Progenitor cell of endocrine pancreas (in vitro differentiated cells): ENCODE data around the gene MAN2B2. TPM values are rescaled to one million over a fixed set of nuclear protein-coding genes. Genes with fewer than 3 reads are reported as not detected.

Experiments used
- DNase-seq: peaks from one replicate; pipeline ENCODE4 v3.0.0; 2021; ENCODE audit warnings: low spot score; ENCODE audit not compliant: unreplicated experiment
- H3K27ac Mint-ChIP-seq: 2 replicates; pipeline ENCODE4 v1.8.0; 2021; ENCODE audit warnings: mild to moderate bottlenecking, moderate library complexity, mixed read lengths
- H3K27me3 Mint-ChIP-seq: 2 replicates; pipeline ENCODE4 v1.8.0; 2021; ENCODE audit warnings: mixed read lengths
- H3K36me3 Mint-ChIP-seq: 2 replicates; pipeline ENCODE4 v1.8.0; 2022; ENCODE audit warnings: mixed read lengths; ENCODE audit not compliant: insufficient read depth
- H3K4me1 Mint-ChIP-seq: 2 replicates; pipeline ENCODE4 v1.8.0; 2021; ENCODE audit warnings: low read depth, mixed read lengths
- H3K4me3 Mint-ChIP-seq: 2 replicates; pipeline ENCODE4 v1.8.0; 2021; ENCODE audit warnings: low read depth, mild to moderate bottlenecking, moderate library complexity, mixed read lengths
- H3K9me3 Mint-ChIP-seq: 2 replicates; pipeline ENCODE4 v1.8.0; 2021; ENCODE audit warnings: low read depth, mixed read lengths
- total RNA-seq: library from RNA; stranded (reverse); gene quantifications from 2 replicates; pipeline ENCODE4 v1.2.1, GENCODE V29; 2021
- TF ChIP-seq, protein P1 (sequence below): fragments of 200-600 bp; sonication (generic); IDR thresholded peaks from one replicate; pipeline ENCODE4 v1.5.0; 2021; ENCODE audit warnings: antibody characterized with exemption, mild to moderate bottlenecking; ENCODE audit not compliant: unreplicated experiment

Gene MAN2B2
- total RNA-seq, 1 donor from 2014 or later, result 25.4 TPM

DNA sequence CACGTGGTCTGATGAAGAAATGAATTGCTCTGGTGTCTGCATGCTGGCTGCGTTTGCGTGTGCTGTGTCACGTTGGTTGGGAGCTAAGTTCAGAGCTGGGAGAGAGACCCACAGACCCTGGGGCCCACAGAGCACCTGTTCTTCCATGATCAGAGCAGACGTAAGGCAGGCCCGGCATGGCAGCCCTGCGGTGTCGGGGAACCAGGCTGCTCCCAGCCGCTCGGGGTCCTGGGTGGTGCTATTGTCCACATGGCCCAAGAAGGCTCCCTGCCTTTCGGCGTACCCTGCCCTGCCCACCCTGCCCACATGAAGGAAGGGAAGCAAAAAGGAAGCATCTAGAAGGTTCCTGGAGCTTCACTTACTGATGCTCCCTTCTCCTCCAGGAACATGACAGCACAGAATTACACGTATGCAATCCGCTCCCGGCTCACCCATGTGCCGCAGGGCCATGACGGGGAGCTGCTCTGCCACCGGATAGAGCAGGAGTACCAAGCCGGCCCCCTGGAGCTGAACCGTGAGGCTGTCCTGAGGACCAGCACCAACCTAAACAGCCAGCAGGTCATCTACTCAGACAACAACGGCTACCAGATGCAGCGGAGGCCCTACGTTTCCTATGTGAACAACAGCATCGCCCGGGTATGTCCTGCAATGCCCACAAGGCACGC, 34.6 kb downstream of the MAN2B2 start:
- no peaks in the 10 kb centered on the region for H3K4me1 Mint-ChIP-seq
- no peaks in the 10 kb centered on the region for H3K27me3 Mint-ChIP-seq
- DNase-seq, result no peak
- H3K9me3 Mint-ChIP-seq, result peaks cover 6% of the 10 kb centered on the region
- H3K36me3 Mint-ChIP-seq, result peaks cover 32% of the 10 kb centered on the region
- H3K27ac Mint-ChIP-seq, result no peak overlapping the region
- no peak overlapping the region for H3K4me3 Mint-ChIP-seq
- TF ChIP-seq, protein P1, sequence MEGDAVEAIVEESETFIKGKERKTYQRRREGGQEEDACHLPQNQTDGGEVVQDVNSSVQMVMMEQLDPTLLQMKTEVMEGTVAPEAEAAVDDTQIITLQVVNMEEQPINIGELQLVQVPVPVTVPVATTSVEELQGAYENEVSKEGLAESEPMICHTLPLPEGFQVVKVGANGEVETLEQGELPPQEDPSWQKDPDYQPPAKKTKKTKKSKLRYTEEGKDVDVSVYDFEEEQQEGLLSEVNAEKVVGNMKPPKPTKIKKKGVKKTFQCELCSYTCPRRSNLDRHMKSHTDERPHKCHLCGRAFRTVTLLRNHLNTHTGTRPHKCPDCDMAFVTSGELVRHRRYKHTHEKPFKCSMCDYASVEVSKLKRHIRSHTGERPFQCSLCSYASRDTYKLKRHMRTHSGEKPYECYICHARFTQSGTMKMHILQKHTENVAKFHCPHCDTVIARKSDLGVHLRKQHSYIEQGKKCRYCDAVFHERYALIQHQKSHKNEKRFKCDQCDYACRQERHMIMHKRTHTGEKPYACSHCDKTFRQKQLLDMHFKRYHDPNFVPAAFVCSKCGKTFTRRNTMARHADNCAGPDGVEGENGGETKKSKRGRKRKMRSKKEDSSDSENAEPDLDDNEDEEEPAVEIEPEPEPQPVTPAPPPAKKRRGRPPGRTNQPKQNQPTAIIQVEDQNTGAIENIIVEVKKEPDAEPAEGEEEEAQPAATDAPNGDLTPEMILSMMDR, result no peak

DNA sequence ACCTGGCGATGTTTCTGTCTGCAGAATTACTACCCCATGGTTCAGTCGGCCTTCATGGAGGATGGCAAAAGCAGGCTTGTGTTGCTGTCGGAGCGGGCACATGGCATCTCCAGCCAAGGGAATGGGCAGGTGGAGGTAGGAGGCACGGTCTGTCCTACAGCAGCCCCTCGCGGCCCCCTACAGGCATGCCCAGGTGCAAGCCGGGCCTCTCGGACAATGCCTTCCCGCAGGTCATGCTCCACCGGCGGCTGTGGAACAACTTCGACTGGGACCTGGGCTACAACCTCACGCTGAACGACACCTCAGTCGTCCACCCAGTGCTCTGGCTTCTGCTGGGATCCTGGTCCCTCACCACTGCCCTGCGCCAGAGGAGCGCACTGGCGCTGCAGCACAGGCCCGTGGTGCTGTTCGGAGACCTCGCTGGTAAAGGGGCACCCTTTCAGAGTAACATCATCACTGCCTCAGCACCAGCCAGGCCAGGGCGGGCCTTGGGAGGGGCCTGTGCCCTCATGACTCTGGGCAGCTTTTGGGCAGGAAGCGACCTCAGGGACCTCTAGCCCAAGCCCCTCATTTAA, 36.0 kb downstream of the MAN2B2 start:
- H3K27ac Mint-ChIP-seq, result no peak overlapping the region
- TF ChIP-seq, protein P1, result no peak
- DNase-seq, result no peak
- no peak overlapping the region for H3K4me3 Mint-ChIP-seq
- H3K9me3 Mint-ChIP-seq, result no peaks in the 10 kb centered on the region
- no peaks in the 10 kb centered on the region for H3K27me3 Mint-ChIP-seq
- peaks cover 22% of the 10 kb centered on the region for H3K36me3 Mint-ChIP-seq
- no peaks in the 10 kb centered on the region for H3K4me1 Mint-ChIP-seq

DNA sequence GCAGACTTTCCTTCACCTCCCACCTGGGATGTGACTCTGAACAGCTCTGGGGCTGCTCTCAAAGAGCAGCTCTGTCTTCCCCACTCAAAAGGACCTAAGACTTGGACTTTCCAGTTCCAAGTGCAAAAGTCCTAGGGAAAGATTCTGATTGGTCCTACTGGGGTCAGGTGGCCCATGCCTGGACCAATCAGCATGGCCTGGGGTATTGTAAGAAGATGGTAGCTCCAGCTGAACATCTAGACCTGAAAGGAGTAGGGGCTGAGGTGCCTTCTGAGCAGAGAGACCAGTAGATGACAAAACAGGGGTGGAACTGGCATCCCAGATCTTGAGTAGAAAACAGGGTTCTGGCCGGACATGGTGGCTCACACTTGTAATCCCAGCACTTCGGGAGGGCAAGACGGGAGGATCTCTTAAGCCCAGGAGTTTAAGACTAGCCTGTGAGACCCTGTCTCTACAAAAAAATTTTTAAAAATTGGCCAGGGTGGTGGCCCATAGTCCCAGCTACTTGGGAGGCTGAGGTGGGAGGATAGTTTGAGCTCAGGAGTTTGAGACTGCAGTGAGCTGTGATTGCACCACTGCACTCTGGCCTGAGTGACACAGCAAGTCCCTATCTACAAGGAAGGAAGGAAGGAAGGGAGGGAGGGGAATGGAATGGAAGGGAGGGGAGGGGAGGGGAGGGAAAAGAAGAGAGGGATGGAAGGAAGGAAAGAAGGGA, 38.1 kb downstream of the MAN2B2 start:
- H3K9me3 Mint-ChIP-seq, result no peaks in the 10 kb centered on the region
- no peaks in the 10 kb centered on the region for H3K4me1 Mint-ChIP-seq
- H3K27me3 Mint-ChIP-seq, result no peaks in the 10 kb centered on the region
- H3K27ac Mint-ChIP-seq, result no peak overlapping the region
- peaks cover 15% of the 10 kb centered on the region for H3K36me3 Mint-ChIP-seq
- H3K4me3 Mint-ChIP-seq, result no peak overlapping the region
- DNase-seq, result no peak
- TF ChIP-seq, protein P1, result no peak

DNA sequence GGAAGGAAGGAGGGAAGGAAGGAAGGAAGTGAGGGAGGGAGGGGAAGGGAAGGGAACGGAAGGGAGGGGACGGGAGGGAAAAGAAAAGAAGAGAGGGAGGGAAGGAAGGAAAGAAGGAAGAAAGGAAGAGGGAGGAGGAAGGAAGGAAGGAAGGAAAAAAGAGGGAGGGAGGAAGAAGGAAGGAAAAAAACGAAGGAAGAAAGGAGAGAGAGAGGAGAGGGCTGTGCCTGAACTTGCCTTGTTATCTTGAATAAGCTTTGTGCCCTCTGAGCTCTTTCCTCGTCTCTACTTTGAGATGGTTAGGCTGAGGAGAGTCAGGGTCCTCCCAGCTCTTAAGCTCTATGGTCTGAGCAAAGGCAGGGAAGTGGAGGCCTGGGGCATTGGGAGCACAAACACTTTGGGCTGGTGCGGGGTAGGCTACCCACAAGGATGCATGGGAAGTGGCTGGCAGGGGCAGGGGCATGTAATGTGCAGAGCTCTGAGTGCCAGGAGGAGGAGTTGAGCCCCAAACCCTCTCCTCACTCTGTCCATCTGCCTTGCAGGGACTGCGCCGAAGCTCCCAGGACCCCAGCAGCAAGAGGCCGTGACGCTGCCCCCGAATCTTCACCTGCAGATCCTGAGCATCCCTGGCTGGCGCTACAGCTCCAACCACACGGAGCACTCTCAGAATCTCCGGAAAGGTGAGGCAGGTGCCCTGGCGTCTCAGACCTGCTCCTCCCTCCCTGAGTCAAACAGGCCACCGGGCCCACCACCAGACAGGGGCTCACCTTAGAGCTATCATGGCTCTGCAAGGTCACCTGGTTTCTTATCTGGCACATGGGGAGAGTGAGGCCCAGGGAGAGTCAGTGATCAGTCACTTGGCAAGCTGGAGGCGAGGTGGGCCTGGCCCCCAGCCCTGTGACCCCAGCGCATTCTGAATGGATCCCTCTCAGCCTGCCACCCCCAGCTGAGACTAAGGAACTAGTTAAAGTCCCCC, 39.0 kb downstream of the MAN2B2 start:
- Mint-ChIP-seq H3K36me3 (peaks cover 16% of the 10 kb centered on the region), H3K27me3 (no peaks in the 10 kb centered on the region), H3K9me3 (no peaks in the 10 kb centered on the region), H3K4me3 (no peak overlapping the region), H3K27ac (no peak overlapping the region), H3K4me1 (no peaks in the 10 kb centered on the region)
- TF ChIP-seq, protein P1, result no peak
- no peak for DNase-seq
